H1 (cell line): ENCODE data around the gene FRMD5. TPM values are rescaled to one million over a fixed set of nuclear protein-coding genes. Genes with fewer than 3 reads are reported as not detected.

ENCODE experiments used
- CTCF ChIA-PET: fragments of 300-600 bp; sonication (Branson Sonifier 250); formaldehyde crosslinking; loops from one replicate; lab custom pipeline; 2021; ENCODE audit not compliant: partially characterized antibody; lab: Charles Lee
- POLR2A ChIA-PET: fragments of 300-600 bp; sonication (Branson Sonifier 250); formaldehyde crosslinking; loops from one replicate; lab custom pipeline; 2021; ENCODE audit warnings: inconsistent platforms; ENCODE audit not compliant: partially characterized antibody; lab: Charles Lee
- DNase-seq, 2 experiments: peaks; one replicate each; pipeline versions ENCODE4 v3.0.0 to v3.0.0-alpha.2; 2010 to 2022; ENCODE audit warnings: low spot score in 2 of 2, low read depth in 1 of 2, mixed read lengths in 1 of 2
- FAIRE-seq: peaks from 2 replicates; lab custom pipeline; 2011; peaks lifted over from hg19 to GRCh38; lab: Jason Lieb, UNC
- H2AFZ ChIP-seq: 2 replicates; pipeline ENCODE4 v1.8.1; 2012; ENCODE audit warnings: low read length, inconsistent platforms
- H2AK5ac ChIP-seq: 2 replicates; pipeline ENCODE4 v1.6.1; 2013; ENCODE audit warnings: low read depth, low read length
- H2BK120ac ChIP-seq: replicated peaks from 2 replicates; pipeline ENCODE3; 2013; ENCODE audit warnings: low read depth, low read length, inconsistent platforms
- H2BK12ac ChIP-seq: 2 replicates; pipeline ENCODE4 v1.6.1; 2013; ENCODE audit warnings: low read depth, low read length
- H2BK15ac ChIP-seq: 2 replicates; pipeline ENCODE4 v1.6.1; 2013; ENCODE audit warnings: low read length
- H2BK20ac ChIP-seq: 2 replicates; pipeline ENCODE4 v1.6.1; 2013; ENCODE audit warnings: low read length
- H2BK5ac ChIP-seq: 2 replicates; pipeline ENCODE4 v1.6.1; 2013; ENCODE audit warnings: low read depth, low read length
- H3K14ac ChIP-seq: 2 replicates; pipeline ENCODE4 v1.6.1; 2013; ENCODE audit warnings: inconsistent platforms; ENCODE audit not compliant: insufficient read length
- H3K18ac ChIP-seq: 2 replicates; pipeline ENCODE4 v1.6.1; 2013; ENCODE audit warnings: low read length; ENCODE audit errors: extremely low read depth
- H3K23ac ChIP-seq: 2 replicates; pipeline ENCODE4 v1.6.1; 2013; ENCODE audit warnings: inconsistent platforms; ENCODE audit not compliant: insufficient read length
- H3K23me2 ChIP-seq: 2 replicates; pipeline ENCODE4 v1.6.1; 2013; ENCODE audit warnings: low read depth, low read length
- H3K27ac ChIP-seq: 2 replicates; pipeline ENCODE4 v1.6.1; 2011; ENCODE audit warnings: low read depth, low read length, inconsistent platforms
- H3K27me3 ChIP-seq, 4 experiments: replicated peaks in 1 of 4; 1 replicate in 1 of 4; 2 replicates in 3 of 4; pipeline versions ENCODE4 v1.6.1 to v1.8.1; 2011 to 2013; ENCODE audit warnings: low read length in 3 of 4, mild to moderate bottlenecking in 3 of 4, inconsistent platforms in 2 of 4, mixed read lengths in 2 of 4, moderate library complexity in 1 of 4; ENCODE audit not compliant: control insufficient read depth in 3 of 4, insufficient read depth in 3 of 4; ENCODE audit errors: extremely low read depth in 1 of 4
- H3K36me3 ChIP-seq, 4 experiments: 2 replicates each; pipeline versions ENCODE4 v1.6.1 to v1.8.1; 2011 to 2013; ENCODE audit warnings: mild to moderate bottlenecking in 4 of 4, low read length in 3 of 4, moderate library complexity in 2 of 4, control low read depth in 1 of 4, inconsistent platforms in 1 of 4; ENCODE audit not compliant: insufficient read depth in 4 of 4, control insufficient read depth in 2 of 4
- H3K4ac ChIP-seq: replicated peaks from 2 replicates; pipeline ENCODE3; 2013; ENCODE audit warnings: low read length, low read depth, mixed read lengths, inconsistent platforms; ENCODE audit not compliant: insufficient read length
- H3K4me1 ChIP-seq, 4 experiments: replicated peaks in 1 of 4; 1 replicate in 1 of 4; 2 replicates in 3 of 4; pipeline versions ENCODE4 v1.6.1 to v1.8.1; 2011 to 2013; ENCODE audit warnings: low read length in 3 of 4, inconsistent platforms in 2 of 4, mixed read lengths in 1 of 4; ENCODE audit not compliant: insufficient read depth in 4 of 4, control insufficient read depth in 3 of 4
- H3K4me2 ChIP-seq, 2 experiments: 2 replicates each; pipeline versions ENCODE4 v1.6.1 to v1.8.1; 2011 to 2013; ENCODE audit warnings: low read depth in 2 of 2, low read length in 2 of 2, control low read depth in 1 of 2, inconsistent platforms in 1 of 2, mild to moderate bottlenecking in 1 of 2; ENCODE audit not compliant: insufficient read depth in 1 of 2
- H3K4me3 ChIP-seq, 4 experiments: fragments of 200-600, 300-600 bp in 1 of 4; sonication (generic), shearing (Covaris generic), sonication (Bioruptor Twin) in 1 of 4; 2 replicates each; pipeline versions ENCODE4 v1.5.1 to v1.8.1; 2011 to 2016; ENCODE audit warnings: low read length in 4 of 4, low read depth in 3 of 4, control low read depth in 2 of 4, inconsistent platforms in 2 of 4, mild to moderate bottlenecking in 2 of 4, mixed read lengths in 1 of 4, moderate library complexity in 1 of 4; ENCODE audit not compliant: insufficient read depth in 2 of 4; ENCODE audit errors: extremely low read depth in 1 of 4
- H3K56ac ChIP-seq: replicated peaks from 2 replicates; pipeline ENCODE3; 2013; ENCODE audit warnings: low read depth, mild to moderate bottlenecking, mixed read lengths, low read length, inconsistent platforms; ENCODE audit not compliant: insufficient read length
- H3K79me1 ChIP-seq: 2 replicates; pipeline ENCODE4 v1.6.1; 2013; ENCODE audit warnings: low read depth, low read length, control low read depth
- H3K79me2 ChIP-seq, 2 experiments: 2 replicates each; pipeline versions ENCODE4 v1.6.1 to v1.8.1; 2012 to 2013; ENCODE audit warnings: low read length in 2 of 2, mild to moderate bottlenecking in 2 of 2, inconsistent platforms in 1 of 2; ENCODE audit not compliant: insufficient read depth in 2 of 2, control insufficient read depth in 1 of 2
- H3K9ac ChIP-seq, 4 experiments: replicated peaks in 1 of 4; 1 replicate in 1 of 4; 2 replicates in 3 of 4; pipeline versions ENCODE4 v1.6.1 to v1.8.1; 2011 to 2013; ENCODE audit warnings: low read depth in 3 of 4, low read length in 3 of 4, control low read depth in 2 of 4, mild to moderate bottlenecking in 2 of 4, moderate library complexity in 2 of 4, inconsistent platforms in 1 of 4; ENCODE audit errors: extremely low read depth in 1 of 4
- H3K9me3 ChIP-seq, 2 experiments: 2 replicates each; pipeline versions ENCODE4 v1.6.1 to v1.8.1; 2012 to 2013; ENCODE audit warnings: mild to moderate bottlenecking in 2 of 2, moderate library complexity in 2 of 2, control low read depth in 1 of 2, inconsistent platforms in 1 of 2, low read depth in 1 of 2, low read length in 1 of 2, mixed read lengths in 1 of 2; ENCODE audit not compliant: insufficient read depth in 2 of 2
- H4K20me1 ChIP-seq, 2 experiments: replicated peaks in 1 of 2; 2 replicates each; pipeline versions ENCODE3 to v1.8.1; 2011 to 2013; ENCODE audit warnings: inconsistent platforms in 2 of 2, low read length in 2 of 2, mild to moderate bottlenecking in 1 of 2; ENCODE audit not compliant: insufficient read depth in 2 of 2, control insufficient read depth in 1 of 2
- H4K5ac ChIP-seq: 2 replicates; pipeline ENCODE4 v1.6.1; 2013; ENCODE audit warnings: low read length, low read depth, mixed read lengths, inconsistent platforms; ENCODE audit not compliant: insufficient read length
- H4K8ac ChIP-seq: 2 replicates; pipeline ENCODE4 v1.8.0; 2013; ENCODE audit warnings: mild to moderate bottlenecking, moderate library complexity, low read length, inconsistent platforms; ENCODE audit not compliant: insufficient read depth; ENCODE audit errors: extremely low read depth
- H4K91ac ChIP-seq: replicated peaks from 2 replicates; pipeline ENCODE3; 2013; ENCODE audit warnings: low read length, mixed read lengths, inconsistent platforms; ENCODE audit not compliant: insufficient read length
- BRCA1 ChIP-seq: IDR thresholded peaks from 2 replicates; pipeline ENCODE4 v1.6.1; 2012; ENCODE audit warnings: low read depth, low read length, improper control_type of control experiment
- CBX5 ChIP-seq: fragments of 300-800, 300-1000 bp; sonication (generic); IDR thresholded peaks from 2 replicates; pipeline ENCODE4 v1.7.1; 2016; ENCODE audit warnings: antibody characterized with exemption, low read length, low read depth
- EZH2 ChIP-seq: fragments of 200-600 bp; sonication (generic); IDR thresholded peaks from 2 replicates; pipeline ENCODE4 v1.7.1; 2012; ENCODE audit warnings: low read depth, mild to moderate bottlenecking, moderate library complexity, low read length, inconsistent platforms; ENCODE audit not compliant: severe bottlenecking
- HDAC6 ChIP-seq: IDR thresholded peaks from one replicate; pipeline ENCODE4 v1.7.1; 2012; ENCODE audit warnings: low read depth, mild to moderate bottlenecking, inconsistent platforms, low read length, moderate library complexity
- JUN ChIP-seq: IDR thresholded peaks from 2 replicates; pipeline ENCODE4 v1.6.1; 2011; ENCODE audit warnings: low read depth, mild to moderate bottlenecking, improper control_type of control experiment, low read length
- RAD21 ChIP-seq, 2 experiments: IDR thresholded peaks in 1 of 2; conservative IDR thresholded peaks in 1 of 2; 2 replicates each; pipeline ENCODE4 v1.6.1; 2011; ENCODE audit warnings: low read depth in 2 of 2, low read length in 2 of 2, improper control_type of control experiment in 1 of 2, inconsistent platforms in 1 of 2, mild to moderate bottlenecking in 1 of 2, moderate library complexity in 1 of 2
- polyA plus RNA-seq, 7 experiments: library from polyadenylated mRNA; depleted of rRNA in 3 of 7; stranded (reverse) in 5 of 7; unstranded in 2 of 7; fragments of >200 nt in 5 of 7; fragments of 200-250 nt in 2 of 7; gene quantifications; 1 replicate in 5 of 7; 2 replicates in 1 of 7; 4 replicates in 1 of 7; pipeline versions ENCODE4 v1.2.1 to v1.2.3, GENCODE V29; 2011 to 2013; ENCODE audit warnings: missing spikeins in 2 of 7, mixed read lengths in 2 of 7
- total RNA-seq: library from RNA; stranded (reverse); fragmentation: NEBNext Ultra II Directional; extraction: Animal tissue kit (Norgen Biotek cat#: 25700); gene quantifications from 2 replicates; pipeline ENCODE4 v1.2.1, GENCODE V29; 2021

Gene FRMD5
- total and polyA plus RNA-seq, 2 of the 8 experiments (the other 6 are each of a cell fraction or from before 2014, with no cell fraction given), result 10.1 to 12.6 TPM

DNA sequence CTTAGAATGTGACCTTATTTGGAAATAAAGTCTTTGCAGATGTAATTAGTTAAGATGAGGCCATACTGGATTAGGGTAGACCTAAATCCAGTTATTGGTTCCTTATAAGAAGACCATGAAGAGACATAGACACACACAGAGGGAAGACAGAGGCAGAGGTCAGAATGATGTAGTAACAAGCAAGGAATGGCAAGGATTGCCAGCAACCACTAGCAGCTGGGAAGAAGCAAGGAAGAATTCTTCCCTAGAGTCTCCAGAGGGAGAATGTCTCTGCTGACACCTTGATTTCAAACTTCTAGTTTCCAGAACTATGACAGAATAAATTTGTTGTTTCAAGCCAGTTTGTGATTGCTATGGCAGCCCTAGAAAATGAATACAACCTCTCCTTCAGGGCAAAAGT is 251.6 kb downstream of the FRMD5 start:
- no peak overlapping the region for H2BK120ac ChIP-seq
- H4K91ac ChIP-seq, result no peak overlapping the region
- H3K4me3 ChIP-seq, result no peak overlapping the region
- H3K27me3 ChIP-seq, result no peaks in the 10 kb centered on the region
- no peak overlapping the region for H3K27ac ChIP-seq
- FAIRE-seq (no peak), DNase-seq (no peak)
- H3K23me2 ChIP-seq, result no peaks in the 10 kb centered on the region; the same call in 1 of the 2 replicates
- H2BK20ac ChIP-seq, result no peak overlapping the region
- ChIA-PET CTCF (no interaction called here), POLR2A (no interaction called here)
- no peak overlapping the region for H3K14ac ChIP-seq
- H4K8ac ChIP-seq, result no peak overlapping the region
- H3K9me3 ChIP-seq, result no peaks in the 10 kb centered on the region
- H2BK15ac ChIP-seq, result no peak overlapping the region
- no peak overlapping the region for H4K5ac ChIP-seq
- no peak overlapping the region for H2BK12ac ChIP-seq
- H3K18ac ChIP-seq, result no peak overlapping the region
- H3K4ac ChIP-seq, result no peak overlapping the region
- H3K9ac ChIP-seq, result no peak overlapping the region
- H3K4me2 ChIP-seq, result no peak overlapping the region
- H3K36me3 ChIP-seq, result no peaks in the 10 kb centered on the region
- no peak overlapping the region for H2AFZ ChIP-seq
- H3K56ac ChIP-seq, result no peak overlapping the region
- H3K79me1 ChIP-seq, result no peaks in the 10 kb centered on the region
- H3K79me2 ChIP-seq, result no peaks in the 10 kb centered on the region
- no peak overlapping the region for H2AK5ac ChIP-seq
- H4K20me1 ChIP-seq, result no peaks in the 10 kb centered on the region
- no peak overlapping the region for H2BK5ac ChIP-seq
- H3K23ac ChIP-seq, result no peak overlapping the region
- no peaks in the 10 kb centered on the region for H3K4me1 ChIP-seq
- TF ChIP-seq JUN (no peak), BRCA1 (no peak), HDAC6 (no peak), CBX5 (no peak), EZH2 (no peak), RAD21 (IDR thresholded peaks at IDR 0.05 in 1 of 2, conservative IDR thresholded peaks at IDR 0.05 in 1 of 2; ENCODE audit: low read depth in 2 of 2, low read length in 2 of 2) (no peak)
- TF ChIP-seq, all 59 proteins: peak for 0
